WTC11 (cell line): ENCODE data around the gene TMC1. TPM values are rescaled to one million over a fixed set of nuclear protein-coding genes. Genes with fewer than 3 reads are reported as not detected.

Experiments
- ATAC-seq: fragments of 200-7000 bp; cut with Tn5 transposase; 2 replicates; pipeline ENCODE4 v1.10.0; 2021; ENCODE audit warnings: mild to moderate bottlenecking, moderate library complexity
- CTCF ChIA-PET: fragments of 300-600 bp; sonication (Branson Sonifier 250); formaldehyde crosslinking; loops from one replicate; lab custom pipeline; 2021; ENCODE audit warnings: antibody characterized with exemption; lab: Charles Lee
- POLR2A ChIA-PET: fragments of 350-600 bp; sonication (Branson Sonifier 250); formaldehyde crosslinking; loops from one replicate; lab custom pipeline; 2021; ENCODE audit warnings: antibody characterized with exemption; lab: Charles Lee
- DNase-seq: peaks from one replicate; pipeline ENCODE4 v3.0.0; 2021; ENCODE audit warnings: low spot score
- H3K27ac Mint-ChIP-seq: 2 replicates; pipeline ENCODE4 v1.8.0; 2021; ENCODE audit warnings: mixed read lengths
- H3K27me3 Mint-ChIP-seq: 2 replicates; pipeline ENCODE4 v1.8.0; 2021; ENCODE audit warnings: low read depth, mild to moderate bottlenecking, moderate library complexity, mixed read lengths
- H3K36me3 Mint-ChIP-seq: 2 replicates; pipeline ENCODE4 v1.8.0; 2021; ENCODE audit warnings: mixed read lengths
- H3K4me1 Mint-ChIP-seq: 2 replicates; pipeline ENCODE4 v1.8.0; 2022; ENCODE audit warnings: mixed read lengths
- H3K4me3 Mint-ChIP-seq: 2 replicates; pipeline ENCODE4 v1.8.0; 2021; ENCODE audit warnings: mild to moderate bottlenecking, moderate library complexity, mixed read lengths
- H3K9me3 Mint-ChIP-seq: 2 replicates; pipeline ENCODE4 v1.8.0; 2021; ENCODE audit warnings: mixed read lengths
- CBFB ChIP-seq: sonication (generic); formaldehyde crosslinking; IDR thresholded peaks from 2 replicates; pipeline ENCODE4 v1.8.1; 2022; ENCODE audit warnings: mild to moderate bottlenecking, low read depth, missing genetic modification reagents
- ETV6 ChIP-seq: sonication (generic); formaldehyde crosslinking; IDR thresholded peaks from 2 replicates; pipeline ENCODE4 v1.8.1; 2022; ENCODE audit warnings: mild to moderate bottlenecking, missing genetic modification reagents
- FOXP1 ChIP-seq: sonication (generic); formaldehyde crosslinking; IDR thresholded peaks from 2 replicates; pipeline ENCODE4 v1.8.0; 2022; ENCODE audit warnings: missing genetic modification reagents, mild to moderate bottlenecking, moderate library complexity, borderline replicate concordance
- MXD4 ChIP-seq: fragments of 250-450 bp; sonication (Bioruptor Pico); IDR thresholded peaks from 2 replicates; pipeline ENCODE4 v1.8.0; 2021; ENCODE audit warnings: mild to moderate bottlenecking, moderate library complexity, borderline replicate concordance
- MYBL2 ChIP-seq: sonication (generic); formaldehyde crosslinking; IDR thresholded peaks from 2 replicates; pipeline ENCODE4 v1.8.1; 2023; ENCODE audit warnings: mild to moderate bottlenecking, moderate library complexity, missing genetic modification reagents
- PRRX2 ChIP-seq: fragments of 250-450 bp; sonication (Bioruptor Pico); IDR thresholded peaks from 2 replicates; pipeline ENCODE4 v1.8.0; 2021; ENCODE audit warnings: mild to moderate bottlenecking
- SP1 ChIP-seq: sonication (generic); formaldehyde crosslinking; conservative IDR thresholded peaks from 2 replicates; pipeline ENCODE4 v1.8.1; 2022; ENCODE audit warnings: missing genetic modification reagents
- ZNF317 ChIP-seq: sonication (generic); formaldehyde crosslinking; IDR thresholded peaks from 2 replicates; pipeline ENCODE4 v1.8.1; 2023; ENCODE audit warnings: low read depth, mild to moderate bottlenecking, moderate library complexity, missing genetic modification reagents, borderline replicate concordance
- ZNF423 ChIP-seq: fragments of 250-450 bp; sonication (Bioruptor Pico); IDR thresholded peaks from 2 replicates; pipeline ENCODE4 v2.1.2; 2022; ENCODE audit warnings: mild to moderate bottlenecking, moderate library complexity
- total RNA-seq: library from RNA; stranded (reverse); gene quantifications from 3 replicates; pipeline ENCODE4 v1.2.3, GENCODE V29; 2021
- TF ChIP-seq, protein P1 (sequence below): sonication (generic); formaldehyde crosslinking; IDR thresholded peaks from 2 replicates; pipeline ENCODE4 v1.8.0; 2022; ENCODE audit warnings: missing genetic modification reagents
- TF ChIP-seq, protein P2 (sequence below): sonication (generic); formaldehyde crosslinking; conservative IDR thresholded peaks from 2 replicates; pipeline ENCODE4 v1.8.1; 2023; ENCODE audit warnings: mild to moderate bottlenecking, low read depth, missing genetic modification reagents, moderate library complexity
- TF ChIP-seq, protein P3 (sequence below): sonication (generic); formaldehyde crosslinking; IDR thresholded peaks from 2 replicates; pipeline ENCODE4 v1.8.1; 2022; ENCODE audit warnings: low read depth, mild to moderate bottlenecking, moderate library complexity, missing genetic modification reagents, borderline replicate concordance
- TF ChIP-seq, protein P4 (sequence below): sonication (generic); formaldehyde crosslinking; IDR thresholded peaks from 2 replicates; pipeline ENCODE4 v1.8.0; 2023; ENCODE audit warnings: missing genetic modification reagents, mild to moderate bottlenecking, borderline replicate concordance
- TF ChIP-seq, protein P5 (sequence below): sonication (generic); formaldehyde crosslinking; IDR thresholded peaks from 2 replicates; pipeline ENCODE4 v1.8.0; 2022; ENCODE audit warnings: mild to moderate bottlenecking, missing genetic modification reagents
- TF ChIP-seq, protein P6 (sequence below): sonication (generic); formaldehyde crosslinking; IDR thresholded peaks from 2 replicates; pipeline ENCODE4 v1.8.1; 2023; ENCODE audit warnings: mild to moderate bottlenecking, missing genetic modification reagents

TMC1 gene
- total RNA-seq, 1 experiment from 2014 or later, result 0.31 TPM

DNA sequence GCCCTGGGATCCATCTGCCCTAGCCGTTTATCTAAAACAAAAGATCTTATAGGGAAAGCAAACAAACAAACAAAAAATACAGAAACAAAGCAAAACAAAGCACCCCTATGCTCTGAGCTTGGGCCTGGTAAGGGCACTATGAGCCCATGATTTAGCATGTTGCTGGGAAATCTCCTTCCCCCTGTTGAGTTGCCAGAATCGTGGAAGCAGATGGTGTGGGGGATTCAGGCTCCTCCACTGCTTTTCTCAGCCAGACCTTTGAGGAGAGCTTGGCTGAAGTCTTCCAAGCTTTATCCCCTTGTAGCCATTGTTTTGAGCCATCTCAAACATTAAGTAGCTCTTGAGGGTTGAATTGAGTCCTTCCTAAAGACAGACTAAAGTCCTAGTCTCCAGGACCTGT lies 29.9 kb downstream of the TMC1 start (continued):
- TF ChIP-seq, protein P1, sequence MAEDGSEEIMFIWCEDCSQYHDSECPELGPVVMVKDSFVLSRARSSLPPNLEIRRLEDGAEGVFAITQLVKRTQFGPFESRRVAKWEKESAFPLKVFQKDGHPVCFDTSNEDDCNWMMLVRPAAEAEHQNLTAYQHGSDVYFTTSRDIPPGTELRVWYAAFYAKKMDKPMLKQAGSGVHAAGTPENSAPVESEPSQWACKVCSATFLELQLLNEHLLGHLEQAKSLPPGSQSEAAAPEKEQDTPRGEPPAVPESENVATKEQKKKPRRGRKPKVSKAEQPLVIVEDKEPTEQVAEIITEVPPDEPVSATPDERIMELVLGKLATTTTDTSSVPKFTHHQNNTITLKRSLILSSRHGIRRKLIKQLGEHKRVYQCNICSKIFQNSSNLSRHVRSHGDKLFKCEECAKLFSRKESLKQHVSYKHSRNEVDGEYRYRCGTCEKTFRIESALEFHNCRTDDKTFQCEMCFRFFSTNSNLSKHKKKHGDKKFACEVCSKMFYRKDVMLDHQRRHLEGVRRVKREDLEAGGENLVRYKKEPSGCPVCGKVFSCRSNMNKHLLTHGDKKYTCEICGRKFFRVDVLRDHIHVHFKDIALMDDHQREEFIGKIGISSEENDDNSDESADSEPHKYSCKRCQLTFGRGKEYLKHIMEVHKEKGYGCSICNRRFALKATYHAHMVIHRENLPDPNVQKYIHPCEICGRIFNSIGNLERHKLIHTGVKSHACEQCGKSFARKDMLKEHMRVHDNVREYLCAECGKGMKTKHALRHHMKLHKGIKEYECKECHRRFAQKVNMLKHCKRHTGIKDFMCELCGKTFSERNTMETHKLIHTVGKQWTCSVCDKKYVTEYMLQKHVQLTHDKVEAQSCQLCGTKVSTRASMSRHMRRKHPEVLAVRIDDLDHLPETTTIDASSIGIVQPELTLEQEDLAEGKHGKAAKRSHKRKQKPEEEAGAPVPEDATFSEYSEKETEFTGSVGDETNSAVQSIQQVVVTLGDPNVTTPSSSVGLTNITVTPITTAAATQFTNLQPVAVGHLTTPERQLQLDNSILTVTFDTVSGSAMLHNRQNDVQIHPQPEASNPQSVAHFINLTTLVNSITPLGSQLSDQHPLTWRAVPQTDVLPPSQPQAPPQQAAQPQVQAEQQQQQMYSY (CRISPR knock-in tag), result no peak

DNA sequence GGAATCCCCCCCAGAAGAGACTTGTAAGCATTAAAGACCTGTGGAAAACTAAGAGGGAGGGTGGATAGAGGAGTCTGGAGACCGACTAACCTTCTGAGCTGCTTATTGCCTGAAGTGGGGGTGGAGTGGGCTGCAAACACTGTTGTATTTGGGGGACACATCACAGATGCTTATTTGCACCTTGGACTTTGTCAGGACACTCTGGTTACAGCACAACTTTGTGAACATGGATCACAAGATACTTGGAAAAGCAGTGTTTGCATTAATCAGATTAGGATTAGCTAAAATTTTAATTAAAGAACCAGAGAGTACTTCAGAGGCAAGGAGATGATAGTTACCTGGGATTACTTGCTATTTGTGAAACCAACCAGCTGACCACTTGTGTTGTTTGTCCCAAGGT lies 30.9 kb downstream of the TMC1 start:
- no peaks in the 10 kb centered on the region for H3K27me3 Mint-ChIP-seq
- peaks cover 6% of the 10 kb centered on the region for H3K4me1 Mint-ChIP-seq
- no peak overlapping the region for H3K27ac Mint-ChIP-seq
- ATAC-seq (no peak), DNase-seq (no peak)
- no peaks in the 10 kb centered on the region for H3K9me3 Mint-ChIP-seq
- CTCF ChIA-PET, result no interaction called here
- H3K36me3 Mint-ChIP-seq, result no peaks in the 10 kb centered on the region
- TF ChIP-seq SP1 (no peak), CBFB (CRISPR knock-in tag) (no peak), ZNF317 (CRISPR knock-in tag) (no peak), ETV6 (CRISPR knock-in tag) (no peak), MXD4 (CRISPR knock-in tag) (no peak), FOXP1 (CRISPR knock-in tag) (no peak), ZNF423 (CRISPR knock-in tag) (no peak), MYBL2 (CRISPR knock-in tag) (no peak), PRRX2 (CRISPR knock-in tag) (no peak)
- TF ChIP-seq, protein P2, sequence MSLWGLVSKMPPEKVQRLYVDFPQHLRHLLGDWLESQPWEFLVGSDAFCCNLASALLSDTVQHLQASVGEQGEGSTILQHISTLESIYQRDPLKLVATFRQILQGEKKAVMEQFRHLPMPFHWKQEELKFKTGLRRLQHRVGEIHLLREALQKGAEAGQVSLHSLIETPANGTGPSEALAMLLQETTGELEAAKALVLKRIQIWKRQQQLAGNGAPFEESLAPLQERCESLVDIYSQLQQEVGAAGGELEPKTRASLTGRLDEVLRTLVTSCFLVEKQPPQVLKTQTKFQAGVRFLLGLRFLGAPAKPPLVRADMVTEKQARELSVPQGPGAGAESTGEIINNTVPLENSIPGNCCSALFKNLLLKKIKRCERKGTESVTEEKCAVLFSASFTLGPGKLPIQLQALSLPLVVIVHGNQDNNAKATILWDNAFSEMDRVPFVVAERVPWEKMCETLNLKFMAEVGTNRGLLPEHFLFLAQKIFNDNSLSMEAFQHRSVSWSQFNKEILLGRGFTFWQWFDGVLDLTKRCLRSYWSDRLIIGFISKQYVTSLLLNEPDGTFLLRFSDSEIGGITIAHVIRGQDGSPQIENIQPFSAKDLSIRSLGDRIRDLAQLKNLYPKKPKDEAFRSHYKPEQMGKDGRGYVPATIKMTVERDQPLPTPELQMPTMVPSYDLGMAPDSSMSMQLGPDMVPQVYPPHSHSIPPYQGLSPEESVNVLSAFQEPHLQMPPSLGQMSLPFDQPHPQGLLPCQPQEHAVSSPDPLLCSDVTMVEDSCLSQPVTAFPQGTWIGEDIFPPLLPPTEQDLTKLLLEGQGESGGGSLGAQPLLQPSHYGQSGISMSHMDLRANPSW (CRISPR knock-in tag), result no peak
- TF ChIP-seq, protein P3, sequence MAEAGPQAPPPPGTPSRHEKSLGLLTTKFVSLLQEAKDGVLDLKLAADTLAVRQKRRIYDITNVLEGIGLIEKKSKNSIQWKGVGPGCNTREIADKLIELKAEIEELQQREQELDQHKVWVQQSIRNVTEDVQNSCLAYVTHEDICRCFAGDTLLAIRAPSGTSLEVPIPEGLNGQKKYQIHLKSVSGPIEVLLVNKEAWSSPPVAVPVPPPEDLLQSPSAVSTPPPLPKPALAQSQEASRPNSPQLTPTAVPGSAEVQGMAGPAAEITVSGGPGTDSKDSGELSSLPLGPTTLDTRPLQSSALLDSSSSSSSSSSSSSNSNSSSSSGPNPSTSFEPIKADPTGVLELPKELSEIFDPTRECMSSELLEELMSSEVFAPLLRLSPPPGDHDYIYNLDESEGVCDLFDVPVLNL (CRISPR knock-in tag), result no peak
- TF ChIP-seq, protein P4, sequence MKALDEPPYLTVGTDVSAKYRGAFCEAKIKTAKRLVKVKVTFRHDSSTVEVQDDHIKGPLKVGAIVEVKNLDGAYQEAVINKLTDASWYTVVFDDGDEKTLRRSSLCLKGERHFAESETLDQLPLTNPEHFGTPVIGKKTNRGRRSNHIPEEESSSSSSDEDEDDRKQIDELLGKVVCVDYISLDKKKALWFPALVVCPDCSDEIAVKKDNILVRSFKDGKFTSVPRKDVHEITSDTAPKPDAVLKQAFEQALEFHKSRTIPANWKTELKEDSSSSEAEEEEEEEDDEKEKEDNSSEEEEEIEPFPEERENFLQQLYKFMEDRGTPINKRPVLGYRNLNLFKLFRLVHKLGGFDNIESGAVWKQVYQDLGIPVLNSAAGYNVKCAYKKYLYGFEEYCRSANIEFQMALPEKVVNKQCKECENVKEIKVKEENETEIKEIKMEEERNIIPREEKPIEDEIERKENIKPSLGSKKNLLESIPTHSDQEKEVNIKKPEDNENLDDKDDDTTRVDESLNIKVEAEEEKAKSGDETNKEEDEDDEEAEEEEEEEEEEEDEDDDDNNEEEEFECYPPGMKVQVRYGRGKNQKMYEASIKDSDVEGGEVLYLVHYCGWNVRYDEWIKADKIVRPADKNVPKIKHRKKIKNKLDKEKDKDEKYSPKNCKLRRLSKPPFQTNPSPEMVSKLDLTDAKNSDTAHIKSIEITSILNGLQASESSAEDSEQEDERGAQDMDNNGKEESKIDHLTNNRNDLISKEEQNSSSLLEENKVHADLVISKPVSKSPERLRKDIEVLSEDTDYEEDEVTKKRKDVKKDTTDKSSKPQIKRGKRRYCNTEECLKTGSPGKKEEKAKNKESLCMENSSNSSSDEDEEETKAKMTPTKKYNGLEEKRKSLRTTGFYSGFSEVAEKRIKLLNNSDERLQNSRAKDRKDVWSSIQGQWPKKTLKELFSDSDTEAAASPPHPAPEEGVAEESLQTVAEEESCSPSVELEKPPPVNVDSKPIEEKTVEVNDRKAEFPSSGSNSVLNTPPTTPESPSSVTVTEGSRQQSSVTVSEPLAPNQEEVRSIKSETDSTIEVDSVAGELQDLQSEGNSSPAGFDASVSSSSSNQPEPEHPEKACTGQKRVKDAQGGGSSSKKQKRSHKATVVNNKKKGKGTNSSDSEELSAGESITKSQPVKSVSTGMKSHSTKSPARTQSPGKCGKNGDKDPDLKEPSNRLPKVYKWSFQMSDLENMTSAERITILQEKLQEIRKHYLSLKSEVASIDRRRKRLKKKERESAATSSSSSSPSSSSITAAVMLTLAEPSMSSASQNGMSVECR, result no peak
- TF ChIP-seq, protein P5, sequence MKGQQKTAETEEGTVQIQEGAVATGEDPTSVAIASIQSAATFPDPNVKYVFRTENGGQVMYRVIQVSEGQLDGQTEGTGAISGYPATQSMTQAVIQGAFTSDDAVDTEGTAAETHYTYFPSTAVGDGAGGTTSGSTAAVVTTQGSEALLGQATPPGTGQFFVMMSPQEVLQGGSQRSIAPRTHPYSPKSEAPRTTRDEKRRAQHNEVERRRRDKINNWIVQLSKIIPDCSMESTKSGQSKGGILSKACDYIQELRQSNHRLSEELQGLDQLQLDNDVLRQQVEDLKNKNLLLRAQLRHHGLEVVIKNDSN (CRISPR knock-in tag), result no peak
- TF ChIP-seq, protein P6, sequence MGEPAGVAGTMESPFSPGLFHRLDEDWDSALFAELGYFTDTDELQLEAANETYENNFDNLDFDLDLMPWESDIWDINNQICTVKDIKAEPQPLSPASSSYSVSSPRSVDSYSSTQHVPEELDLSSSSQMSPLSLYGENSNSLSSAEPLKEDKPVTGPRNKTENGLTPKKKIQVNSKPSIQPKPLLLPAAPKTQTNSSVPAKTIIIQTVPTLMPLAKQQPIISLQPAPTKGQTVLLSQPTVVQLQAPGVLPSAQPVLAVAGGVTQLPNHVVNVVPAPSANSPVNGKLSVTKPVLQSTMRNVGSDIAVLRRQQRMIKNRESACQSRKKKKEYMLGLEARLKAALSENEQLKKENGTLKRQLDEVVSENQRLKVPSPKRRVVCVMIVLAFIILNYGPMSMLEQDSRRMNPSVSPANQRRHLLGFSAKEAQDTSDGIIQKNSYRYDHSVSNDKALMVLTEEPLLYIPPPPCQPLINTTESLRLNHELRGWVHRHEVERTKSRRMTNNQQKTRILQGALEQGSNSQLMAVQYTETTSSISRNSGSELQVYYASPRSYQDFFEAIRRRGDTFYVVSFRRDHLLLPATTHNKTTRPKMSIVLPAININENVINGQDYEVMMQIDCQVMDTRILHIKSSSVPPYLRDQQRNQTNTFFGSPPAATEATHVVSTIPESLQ (CRISPR knock-in tag), result no peak
- TF ChIP-seq, all 79 proteins: peak for 0
- H3K4me3 Mint-ChIP-seq, result no peak overlapping the region
- POLR2A ChIA-PET, result no interaction called here
